Spinal cord (tissue), 10 donors: ENCODE measurements around the gene DTD1. TPM values are rescaled to one million over a fixed set of nuclear protein-coding genes. Genes with fewer than 3 reads are reported as not detected.

Source experiments
- DNase-seq, 6 donors: peaks; one replicate each; pipeline versions ENCODE4 v3.0.0 to v3.0.0-alpha.2; 2013 to 2015; ENCODE audit warnings: low spot score in 6 of 6, low read depth in 4 of 6
- H3K27ac ChIP-seq: one replicate; pipeline ENCODE4 v1.5.1; 2013; ENCODE audit warnings: low read depth, low read length, control low read depth
- H3K27me3 ChIP-seq: one replicate; pipeline ENCODE4 v1.6.1; 2013; ENCODE audit warnings: low read length; ENCODE audit not compliant: control insufficient read depth, insufficient read depth
- H3K36me3 ChIP-seq: one replicate; pipeline ENCODE4 v1.6.1; 2013; ENCODE audit warnings: low read length; ENCODE audit not compliant: control insufficient read depth, insufficient read depth
- H3K4me1 ChIP-seq: one replicate; pipeline ENCODE4 v1.6.1; 2013; ENCODE audit warnings: low read length; ENCODE audit not compliant: control insufficient read depth, insufficient read depth
- H3K4me3 ChIP-seq: one replicate; pipeline ENCODE4 v1.5.1; 2013; ENCODE audit warnings: low read depth, low read length, control low read depth
- H3K9me3 ChIP-seq: one replicate; pipeline ENCODE4 v1.6.1; 2013; ENCODE audit warnings: low read length; ENCODE audit not compliant: control insufficient read depth, insufficient read depth
- WGBS: methylation state at CpG from one replicate; pipeline ENCODE4 v1.1.5; 2013; ENCODE audit warnings: missing lambda C conversion rate; ENCODE audit not compliant: insufficient coverage; 5-methylcytosine and 5-hydroxymethylcytosine counted together
- long read RNA-seq, 4 donors: transcript quantifications; one replicate each; lab custom pipeline, GENCODE V29; 2026
- polyA plus RNA-seq, 2 donors: library from polyadenylated mRNA; unstranded; fragments of 120-200 nt; gene quantifications; one replicate each; pipeline ENCODE4 v1.2.1, GENCODE V29; 2013; ENCODE audit not compliant: insufficient read length in 2 of 2
- total RNA-seq, 2 donors: library from RNA; depleted of rRNA in 1 of 2; stranded (reverse); fragments of 120-200 nt in 1 of 2; fragments of >200 nt in 1 of 2; gene quantifications; one replicate each; pipeline versions ENCODE4 v1.2.3 to v1.2.4, GENCODE V29; 2013 to 2014
- donor health status: healthy.

Gene DTD1
- total RNA-seq (10 to 100 TPM; 54.1 to 59.4 TPM), polyA plus RNA-seq (10 to 100 TPM; 85.0 to 88.9 TPM)
- long read RNA-seq, donor 1, transcript DTD1-201 (6 exons, 1,387 nt), result major isoform, 51 of 162 reads
- long read RNA-seq, donor 1, partial matches to known transcripts, result 111 of 162 reads
- long read RNA-seq, donor 1, other reads (novel, unspliced or antisense), result 0 of 162 reads
- long read RNA-seq, donor 2, transcript DTD1-201 (6 exons, 1,387 nt), result major isoform, 24 of 41 reads
- long read RNA-seq, donor 2, partial matches to known transcripts, result 17 of 41 reads
- long read RNA-seq, donor 2, other reads (novel, unspliced or antisense), result 0 of 41 reads
- long read RNA-seq, donor 3, transcript DTD1-201 (6 exons, 1,387 nt), result major isoform, 24 of 55 reads
- long read RNA-seq, donor 3, partial matches to known transcripts, result 31 of 55 reads
- long read RNA-seq, donor 3, other reads (novel, unspliced or antisense), result 0 of 55 reads
- long read RNA-seq, donor 4, transcript DTD1-201 (6 exons, 1,387 nt), result major isoform, 17 of 55 reads
- long read RNA-seq, donor 4, partial matches to known transcripts, result 38 of 55 reads
- long read RNA-seq, donor 4, other reads (novel, unspliced or antisense), result 0 of 55 reads

- H3K27ac ChIP-seq, result peak within 1 kb of the TSS; percentile 64
- peaks cover 4% of the 10 kb centered on the region for H3K4me1 ChIP-seq
- DNase-seq, result peak; percentile 65 to 97 (median 85)
- H3K9me3 ChIP-seq, result no peaks in the 10 kb centered on the region
- H3K36me3 ChIP-seq, result no peaks in the 10 kb centered on the region
- H3K27me3 ChIP-seq, result no peaks in the 10 kb centered on the region
- peak within 1 kb of the TSS; percentile 75 for H3K4me3 ChIP-seq
- under 1% methylated on average over 88 of the region's 88 CpGs for WGBS
These were observed at the start of gene DTD1 for GRCh38 chr20:18587665-18588573. TSS of gene DTD1 (plus strand) at chr20:18588054. CDS start at chr20:18588073, 19 bp downstream.

- Histone ChIP-seq H3K4me3 (no peak overlapping the region), H3K9me3 (no peaks in the 10 kb centered on the region), H3K27me3 (no peaks in the 10 kb centered on the region), H3K4me1 (no peaks in the 10 kb centered on the region), H3K36me3 (peaks cover 32% of the 10 kb centered on the region), H3K27ac (no peak overlapping the region)
- WGBS, result 100% methylated on average over 1 of the region's 5 CpGs
- no peak for DNase-seq
These were observed 46.1 kb upstream of the DTD1 start for GRCh38 chr20:18541741-18542140.

GRCh38 chr20:18543216-18543615 is 44.6 kb upstream of the DTD1 start:
- Histone ChIP-seq H3K27ac (no peak overlapping the region), H3K27me3 (no peaks in the 10 kb centered on the region), H3K4me1 (no peaks in the 10 kb centered on the region), H3K9me3 (no peaks in the 10 kb centered on the region), H3K4me3 (no peak overlapping the region), H3K36me3 (peaks cover 35% of the 10 kb centered on the region)
- WGBS, result 100% methylated on average over 2 of the region's 4 CpGs
- no peak for DNase-seq

DNA sequence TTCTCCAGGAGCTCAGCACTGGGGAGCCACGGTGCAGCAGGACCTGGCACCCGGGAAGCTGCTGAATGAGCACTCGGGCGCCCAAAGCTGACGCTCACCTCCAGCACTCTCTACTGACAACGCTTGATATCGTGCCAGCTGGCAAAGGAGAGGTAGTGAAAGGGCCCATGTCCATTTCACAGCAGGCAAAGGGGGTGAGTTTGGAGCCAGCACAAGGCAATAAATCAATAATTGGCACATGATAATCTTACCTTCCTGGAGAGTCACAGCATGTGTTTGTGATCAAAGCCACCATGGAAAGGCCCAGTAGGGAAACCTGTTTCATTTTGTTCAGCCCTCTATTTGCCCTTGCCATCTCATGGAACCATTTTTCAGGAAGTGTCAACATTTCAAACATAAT is 43.9 kb upstream of the DTD1 start:
- peaks cover 34% of the 10 kb centered on the region for H3K36me3 ChIP-seq

DNA sequence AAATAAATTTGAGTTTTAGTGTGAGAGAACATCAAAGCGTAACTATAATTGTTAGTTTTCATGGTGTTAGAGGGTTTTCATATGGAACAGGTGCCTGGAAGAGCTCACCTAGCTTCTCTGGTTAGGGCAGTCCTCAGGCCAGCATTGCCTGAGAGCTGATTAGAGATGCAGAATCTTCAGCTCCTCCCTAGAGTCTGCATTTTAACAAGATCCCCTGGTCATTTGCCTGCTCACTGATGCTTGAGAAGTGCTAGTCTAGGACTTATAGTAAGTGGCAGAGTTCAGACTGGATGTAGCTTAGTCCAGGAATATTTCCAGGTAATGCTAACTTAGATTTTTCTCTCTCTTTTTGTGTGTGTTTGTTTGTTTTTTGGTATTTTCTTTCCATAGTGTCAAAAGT is 42.3 kb upstream of the DTD1 start:
- no peak for DNase-seq
- no peaks in the 10 kb centered on the region for H3K27me3 ChIP-seq
- 100% methylated on average over 1 of the region's 1 CpG for WGBS

More for the DNA sequence above, 43.9 kb upstream of the DTD1 start:
- Histone ChIP-seq H3K4me1 (no peaks in the 10 kb centered on the region), H3K4me3 (no peak overlapping the region), H3K27ac (no peak overlapping the region), H3K27me3 (no peaks in the 10 kb centered on the region), H3K9me3 (no peaks in the 10 kb centered on the region)
- peak in 2 of 6 donors; percentile 3 to 37 for DNase-seq
- 59% methylated on average over 7 of the region's 7 CpGs for WGBS

DNA sequence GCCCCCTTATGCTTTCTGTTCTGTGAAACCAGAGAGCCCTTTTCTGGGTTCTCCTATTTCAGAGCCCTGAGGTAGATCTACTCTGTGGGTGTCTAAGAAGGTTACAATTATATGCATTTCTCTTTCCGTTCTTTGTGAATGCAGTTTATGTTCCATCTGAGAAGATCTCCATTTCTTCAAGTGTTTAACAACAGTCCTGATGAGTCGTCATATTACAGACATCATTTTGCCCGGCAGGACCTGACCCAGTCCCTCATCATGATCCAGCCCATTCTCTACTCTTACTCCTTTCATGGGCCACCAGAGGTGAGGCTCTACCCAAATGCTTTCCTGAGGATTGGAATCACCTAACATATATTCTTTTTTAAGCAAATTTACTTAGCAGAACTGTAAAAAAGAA is 39.4 kb upstream of the DTD1 start:
- Histone ChIP-seq H3K36me3 (peaks cover 33% of the 10 kb centered on the region), H3K27ac (no peak overlapping the region)

More for the DNA sequence above, 42.3 kb upstream of the DTD1 start:
- Histone ChIP-seq H3K4me3 (no peak overlapping the region), H3K36me3 (peaks cover 37% of the 10 kb centered on the region), H3K4me1 (no peaks in the 10 kb centered on the region), H3K9me3 (no peaks in the 10 kb centered on the region), H3K27ac (no peak overlapping the region)

GRCh38 chr20:18553746-18554145 is 34.1 kb upstream of the DTD1 start:
- peaks cover 36% of the 10 kb centered on the region for H3K36me3 ChIP-seq
- 88% methylated on average over 4 of the region's 8 CpGs for WGBS
- no peak overlapping the region for H3K4me3 ChIP-seq
- no peaks in the 10 kb centered on the region for H3K4me1 ChIP-seq
- no peak overlapping the region for H3K27ac ChIP-seq
- no peaks in the 10 kb centered on the region for H3K9me3 ChIP-seq
- DNase-seq, result no peak
- H3K27me3 ChIP-seq, result no peaks in the 10 kb centered on the region

More for the DNA sequence above, 39.4 kb upstream of the DTD1 start:
- H3K4me3 ChIP-seq, result no peak overlapping the region
- no peak for DNase-seq
- H3K4me1 ChIP-seq, result no peaks in the 10 kb centered on the region
- no peaks in the 10 kb centered on the region for H3K9me3 ChIP-seq
- no peaks in the 10 kb centered on the region for H3K27me3 ChIP-seq
- 87% methylated on average over 3 of the region's 3 CpGs for WGBS

DNA sequence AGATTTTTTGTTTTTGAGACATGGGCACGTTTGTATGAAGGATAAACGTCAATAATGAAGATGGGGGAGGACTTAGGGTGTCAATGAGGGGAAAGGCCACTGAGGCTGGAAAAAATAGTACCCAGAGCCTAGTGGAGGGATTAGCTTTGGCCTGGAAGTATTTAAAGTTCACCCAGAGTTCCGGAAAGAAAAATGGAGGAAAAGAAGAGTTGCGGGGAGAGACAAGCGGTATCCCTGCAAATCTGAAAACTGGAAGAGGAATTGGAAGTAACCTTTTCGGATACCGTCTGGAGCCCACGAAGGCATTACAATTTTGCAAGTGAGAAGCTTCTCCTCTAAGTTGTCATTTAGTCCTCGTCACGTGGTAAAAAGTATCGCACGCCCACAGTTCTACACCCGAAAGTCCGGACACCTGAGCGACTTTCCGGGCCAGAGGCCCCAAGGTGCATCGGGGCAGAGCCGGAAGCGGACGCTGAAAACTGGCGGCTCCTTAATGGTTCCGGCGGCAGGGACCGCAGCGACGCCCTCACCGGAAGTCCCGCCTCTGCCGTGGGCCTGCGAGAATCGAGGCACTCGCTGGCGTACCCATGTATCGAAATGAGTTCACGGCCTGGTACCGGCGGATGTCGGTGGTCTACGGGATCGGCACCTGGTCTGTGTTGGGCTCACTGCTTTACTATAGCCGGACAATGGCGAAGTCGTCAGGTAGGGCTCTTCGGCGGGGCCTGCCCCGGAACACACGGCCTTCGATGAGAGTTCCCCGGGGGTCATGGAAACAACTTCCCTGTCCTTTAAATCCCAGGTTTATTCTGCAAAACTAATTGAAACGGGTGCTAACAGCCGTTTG is 20.7 kb upstream of the DTD1 start, which contains the start of gene SMIM26:
SMIM26 (plus strand) TSS at position 541 of the 847 bp plus-strand sequence; CDS start at position 588, 47 bp downstream.
- peak within 1 kb of the TSS; percentile 74 for H3K27ac ChIP-seq

More for the DNA sequence above, 20.7 kb upstream of the DTD1 start, which contains the start of gene SMIM26:
- Histone ChIP-seq H3K4me3 (peak within 1 kb of the TSS; percentile 79), H3K36me3 (peaks cover 15% of the 10 kb centered on the region), H3K4me1 (peaks cover 9% of the 10 kb centered on the region), H3K9me3 (no peaks in the 10 kb centered on the region), H3K27me3 (no peaks in the 10 kb centered on the region)
- peak; percentile 81 to 98 (median 90) for DNase-seq
- under 1% methylated on average over 45 of the region's 51 CpGs for WGBS
